NCI-H524 (cell line): ENCODE data around the gene PSMG3.
A peak's percentile ranks its signal among the peaks of the same experiment; 100 is the strongest.

Experiments used
- DNase-seq, 2 experiments: peaks; one replicate each; lab custom pipeline; 2025; lab: John Stamatoyannopoulos, UW

PSMG3 gene

DNA sequence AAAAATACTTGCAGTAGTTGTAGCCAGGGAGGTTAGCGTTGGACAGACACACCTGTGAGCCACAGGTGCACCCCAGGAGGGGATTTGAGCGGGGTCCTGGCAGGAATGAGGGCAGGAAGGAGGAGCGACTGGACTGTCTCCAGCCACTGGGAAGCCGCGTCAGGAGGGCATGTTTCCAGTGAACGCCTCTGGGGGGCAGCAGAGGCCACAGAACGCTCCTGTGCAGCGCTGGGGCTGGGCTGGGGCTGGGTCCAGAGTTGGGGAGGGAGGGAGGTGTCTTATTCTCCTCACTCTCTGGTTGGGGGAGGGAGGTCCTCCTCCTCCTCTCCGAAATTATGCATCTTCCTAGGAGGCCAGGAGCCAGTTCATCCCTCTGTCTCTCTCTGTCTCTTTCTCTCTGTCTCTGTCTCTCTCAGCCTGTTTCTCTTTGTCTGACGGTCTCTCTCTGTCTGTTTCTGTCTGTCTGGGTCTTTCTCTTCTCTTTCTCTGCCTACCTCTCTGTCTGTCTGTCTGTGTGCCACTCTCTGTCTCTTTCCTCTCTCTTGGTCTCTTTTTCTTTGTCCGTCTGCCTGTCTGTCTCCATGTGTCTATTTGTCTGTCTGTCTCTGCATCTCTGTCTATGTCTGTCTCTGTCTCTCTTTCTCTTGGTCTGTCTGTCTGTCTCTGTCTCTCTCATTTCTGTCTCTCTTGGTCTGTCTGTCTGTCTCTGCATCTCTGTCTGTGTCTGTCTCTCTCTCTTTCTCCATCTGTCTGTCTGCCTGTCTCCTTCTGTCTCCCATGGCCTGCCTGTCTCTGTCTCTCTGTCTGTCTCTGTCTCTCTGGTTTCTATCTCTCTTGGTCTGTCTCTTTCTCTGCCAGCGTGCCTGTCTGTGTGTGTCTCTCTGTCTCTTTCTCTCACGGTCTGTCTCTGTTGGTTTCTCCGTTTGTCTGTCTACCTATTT, 9.9 kb upstream of the PSMG3 start:
- peak; percentile 33 to 58 for DNase-seq

DNA sequence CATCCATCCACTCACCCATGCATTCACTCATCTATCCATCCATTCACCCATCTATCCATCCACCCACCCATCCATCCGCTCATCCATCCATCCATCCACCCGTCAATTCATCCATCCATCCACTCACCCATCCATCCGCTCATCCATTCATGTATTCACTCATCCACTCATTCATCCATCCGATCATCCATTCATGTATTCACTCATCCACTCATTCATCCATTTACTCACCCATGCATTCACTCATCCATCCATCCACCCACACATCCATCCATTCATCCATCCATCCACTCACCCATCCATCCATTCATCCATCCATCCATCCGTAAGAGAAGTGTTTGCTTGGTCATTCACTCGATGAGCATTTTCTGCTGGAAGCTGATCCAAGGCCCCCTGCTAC, 8.7 kb upstream of the PSMG3 start:
- DNase-seq = no peak

DNA sequence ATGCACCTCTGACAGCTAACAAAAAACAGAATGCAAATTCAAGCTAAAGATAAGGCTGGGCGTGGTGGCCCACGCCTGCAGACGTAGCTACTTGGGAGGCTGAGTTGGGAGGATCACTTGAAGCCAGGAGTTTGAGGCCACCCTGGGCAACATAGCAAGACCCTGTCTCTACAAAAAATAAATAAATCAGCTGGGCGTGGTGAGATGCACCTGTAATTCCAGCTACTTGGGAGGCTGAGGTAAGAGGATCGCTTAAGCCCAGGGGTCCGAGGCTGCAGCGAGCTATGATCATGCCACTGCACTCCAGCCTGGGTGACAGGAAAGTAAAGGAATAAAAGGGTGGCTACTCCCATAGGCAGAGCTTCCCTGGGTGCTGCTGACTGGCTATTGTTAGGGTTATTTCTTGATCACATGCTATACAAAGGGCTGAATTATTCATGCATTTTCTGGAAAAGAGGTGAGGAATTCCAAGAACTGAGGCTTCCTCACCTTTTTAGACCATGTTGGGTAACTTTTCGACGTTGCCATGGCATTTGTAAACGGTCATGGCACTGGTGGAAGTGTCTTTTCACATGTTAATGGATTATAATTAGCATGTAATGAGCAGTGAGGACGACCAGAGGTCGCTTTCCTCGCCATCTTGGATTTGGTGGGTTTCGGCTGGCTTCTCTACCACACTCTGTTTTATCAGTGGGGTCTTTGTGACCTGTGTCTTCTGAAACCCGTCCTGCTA, 6.9 kb upstream of the PSMG3 start:
- DNase-seq = no peak

DNA sequence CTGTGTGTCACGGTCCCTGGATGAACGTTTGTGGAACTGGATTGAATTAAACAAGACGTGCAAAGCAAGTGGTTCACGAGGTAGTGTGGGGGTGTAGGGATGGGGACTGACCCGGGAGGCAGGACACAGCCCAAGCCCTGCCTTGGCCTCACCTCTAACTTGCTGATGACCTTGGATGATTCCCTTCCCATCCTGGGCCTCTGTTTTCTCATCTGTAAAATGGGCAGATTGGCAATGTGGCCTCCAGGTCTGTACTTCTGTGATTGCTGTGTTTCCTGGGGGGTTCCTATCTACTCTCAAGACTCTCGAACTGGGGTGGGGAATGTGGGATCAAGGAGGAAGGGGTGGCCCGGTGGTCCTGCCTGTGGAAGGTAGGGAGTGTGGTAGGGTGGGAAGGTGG, 6.0 kb upstream of the PSMG3 start:
- DNase-seq = no peak

DNA sequence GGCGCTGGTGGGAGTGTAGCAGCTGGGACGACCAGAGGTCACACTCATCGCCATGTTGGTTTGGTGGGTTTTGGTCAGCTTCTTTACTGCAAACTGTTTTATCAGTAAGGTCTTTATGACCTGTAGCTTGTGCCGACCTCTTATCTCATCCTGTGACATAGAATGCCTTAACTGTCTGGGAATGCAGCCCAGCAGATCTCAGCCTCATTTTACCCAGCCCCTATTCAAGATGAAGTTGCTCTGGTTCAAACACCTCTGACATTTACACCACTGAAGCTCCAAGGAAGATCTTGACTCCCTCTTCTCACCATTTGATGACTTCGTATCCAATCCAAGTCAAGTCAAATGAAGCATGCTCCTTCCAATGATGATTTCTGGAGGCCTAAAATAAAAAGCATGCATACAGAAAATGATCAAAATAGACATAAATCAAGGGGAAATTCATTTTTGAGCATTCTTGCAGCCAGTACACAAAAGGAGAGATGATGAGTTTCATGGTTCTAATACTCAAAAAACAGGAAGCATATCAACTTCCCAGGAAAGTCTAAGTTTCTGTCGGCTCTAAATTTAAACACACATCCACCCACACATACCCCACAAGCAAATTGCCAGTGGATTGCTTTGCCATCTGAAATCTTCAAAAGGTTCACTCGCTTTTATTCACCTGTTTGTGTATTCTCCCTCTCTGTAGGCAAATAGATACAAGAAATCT, 2.4 kb upstream of the PSMG3 start:
- DNase-seq = no peak

DNA sequence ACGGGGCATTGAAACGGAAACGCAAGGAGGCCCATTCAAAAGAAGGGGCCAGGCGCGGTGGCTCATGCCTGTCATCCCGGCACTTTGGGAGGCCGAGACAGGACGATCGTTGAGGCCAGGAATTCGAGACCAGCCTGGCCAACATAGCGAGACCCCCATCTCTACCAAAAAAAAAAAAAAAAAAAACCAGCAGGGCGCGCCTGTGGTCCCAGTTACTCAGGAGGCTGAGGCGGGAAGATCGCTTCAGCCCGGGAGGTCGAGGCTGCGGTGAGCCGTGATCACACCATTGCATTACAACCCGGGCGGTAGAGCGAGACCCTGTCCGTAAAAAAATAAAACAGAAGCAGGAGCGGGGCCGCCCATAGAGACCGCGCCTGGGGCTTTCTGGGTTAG, 396 bp downstream of the PSMG3 start:
- DNase-seq = no peak

DNA sequence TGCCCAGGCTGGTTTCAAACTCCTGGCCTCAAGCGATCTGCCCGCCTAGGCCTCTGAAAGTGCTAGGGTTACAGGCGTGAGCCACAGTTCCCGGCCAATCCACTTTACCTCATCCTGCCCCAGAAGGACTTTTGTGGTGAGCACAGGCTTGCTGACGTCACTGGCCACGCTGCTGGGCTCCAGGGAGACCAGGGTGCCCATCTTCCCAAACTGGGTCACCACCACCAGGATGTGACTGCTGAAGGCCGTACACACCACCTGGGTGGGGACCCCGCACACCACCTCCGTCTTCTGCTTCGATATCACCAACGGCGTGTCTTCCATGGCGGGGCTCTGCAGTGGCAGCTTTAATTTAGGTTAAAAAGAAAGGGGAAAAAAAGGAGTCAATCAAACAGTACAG, 816 bp downstream of the PSMG3 start:
- DNase-seq = no peak

DNA sequence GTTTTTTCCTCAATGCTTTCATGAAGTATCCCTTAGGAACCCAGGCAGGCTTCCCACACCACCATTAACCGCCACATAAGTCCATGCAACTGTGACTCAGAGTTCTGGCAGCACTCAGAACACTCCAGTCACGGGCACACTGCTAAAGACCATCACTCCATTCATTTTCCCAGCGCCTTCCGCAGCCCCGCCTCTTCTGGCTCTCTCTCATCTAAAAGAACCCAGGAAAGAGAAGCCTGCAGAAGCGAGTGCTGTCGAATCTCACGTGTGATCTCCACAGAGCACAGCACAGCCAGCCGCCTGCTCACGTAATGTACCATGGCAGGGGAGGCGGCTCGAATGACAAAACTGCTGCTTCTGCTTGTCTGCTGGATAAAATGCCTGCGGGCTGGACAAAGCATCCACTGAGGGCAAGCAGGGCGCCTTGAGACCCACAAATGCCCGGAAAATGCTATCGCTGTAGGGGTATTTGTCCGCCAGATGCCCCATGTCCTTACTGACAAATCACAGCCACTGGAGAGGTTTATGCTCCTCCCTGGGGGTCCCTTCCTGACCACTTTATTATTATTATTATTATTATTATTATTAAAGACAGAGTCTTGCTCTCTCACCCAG, 1.8 kb downstream of the PSMG3 start:
- no peak for DNase-seq

DNA sequence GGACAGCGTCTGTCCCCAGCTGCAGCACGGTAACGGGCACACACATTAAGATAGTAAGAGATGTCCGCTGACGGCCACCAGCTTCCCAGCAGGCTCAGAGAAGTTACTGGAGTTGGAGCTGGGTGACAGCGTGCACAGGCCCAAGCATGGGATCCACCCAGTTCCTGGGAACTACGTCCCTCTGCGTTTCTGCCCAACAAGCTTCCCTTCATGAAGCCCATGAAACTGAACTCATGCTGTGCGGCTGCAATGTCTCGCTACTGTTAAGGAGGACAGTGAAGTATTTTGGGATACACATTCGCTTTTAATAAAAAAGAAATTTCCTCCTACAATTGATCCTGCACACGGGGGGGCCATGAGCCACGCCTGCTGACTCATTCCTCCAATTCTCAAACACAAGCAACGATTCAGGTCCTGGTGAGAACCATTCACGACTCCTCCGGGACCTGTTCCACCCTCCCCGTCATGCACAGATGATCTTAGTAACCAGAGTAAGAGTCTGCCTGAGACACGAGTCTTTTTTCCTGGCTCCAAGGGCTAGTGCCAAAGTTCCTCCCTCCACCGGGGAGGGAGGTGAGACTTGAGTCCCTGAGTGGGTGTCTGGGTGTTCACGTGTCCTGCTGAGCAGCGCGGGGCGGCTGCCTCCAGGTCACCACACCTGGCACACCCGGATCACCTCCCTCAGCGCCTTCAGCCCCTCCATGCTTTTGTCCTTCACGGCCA, 2.6 kb downstream of the PSMG3 start:
- DNase-seq = no peak

DNA sequence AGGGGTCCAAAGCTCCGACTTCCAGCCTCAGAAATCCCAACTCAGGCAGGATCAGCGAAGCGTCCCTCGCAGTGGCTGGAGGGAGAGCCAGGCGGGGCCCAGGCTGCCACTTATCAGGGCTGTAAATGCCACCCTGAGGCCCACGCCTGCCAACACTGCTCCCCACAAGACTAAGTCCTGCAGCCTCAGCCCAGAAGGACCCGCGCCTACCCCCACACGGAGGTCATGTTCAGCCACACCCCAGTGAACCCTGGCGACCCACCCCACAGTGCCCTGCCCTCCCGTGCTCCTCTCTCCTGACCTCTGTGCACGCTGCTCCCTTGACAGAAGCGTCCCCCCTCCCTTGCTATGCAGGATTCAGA, 3.2 kb downstream of the PSMG3 start:
- no peak for DNase-seq

DNA sequence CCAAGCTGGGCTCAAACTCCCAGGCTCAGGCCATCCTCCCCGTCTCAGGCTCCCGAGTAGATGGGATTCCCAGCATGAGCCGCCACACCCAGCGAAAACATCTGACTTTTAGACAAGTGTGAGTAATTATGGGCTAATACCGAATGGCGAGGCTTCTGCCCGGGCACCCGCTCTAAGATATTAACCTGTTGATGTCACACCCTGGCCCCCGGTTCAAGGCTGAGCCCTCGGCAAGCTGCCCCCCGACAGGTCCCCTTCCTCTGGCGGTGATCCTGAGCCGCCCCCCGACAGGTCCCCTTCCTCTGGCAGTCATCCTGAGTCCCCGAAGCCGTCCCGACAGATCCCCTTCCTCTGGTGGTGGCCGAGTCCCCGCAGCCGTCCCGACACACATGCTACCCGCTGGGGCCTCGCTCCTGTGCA, 5.2 kb downstream of the PSMG3 start:
- DNase-seq = no peak

DNA sequence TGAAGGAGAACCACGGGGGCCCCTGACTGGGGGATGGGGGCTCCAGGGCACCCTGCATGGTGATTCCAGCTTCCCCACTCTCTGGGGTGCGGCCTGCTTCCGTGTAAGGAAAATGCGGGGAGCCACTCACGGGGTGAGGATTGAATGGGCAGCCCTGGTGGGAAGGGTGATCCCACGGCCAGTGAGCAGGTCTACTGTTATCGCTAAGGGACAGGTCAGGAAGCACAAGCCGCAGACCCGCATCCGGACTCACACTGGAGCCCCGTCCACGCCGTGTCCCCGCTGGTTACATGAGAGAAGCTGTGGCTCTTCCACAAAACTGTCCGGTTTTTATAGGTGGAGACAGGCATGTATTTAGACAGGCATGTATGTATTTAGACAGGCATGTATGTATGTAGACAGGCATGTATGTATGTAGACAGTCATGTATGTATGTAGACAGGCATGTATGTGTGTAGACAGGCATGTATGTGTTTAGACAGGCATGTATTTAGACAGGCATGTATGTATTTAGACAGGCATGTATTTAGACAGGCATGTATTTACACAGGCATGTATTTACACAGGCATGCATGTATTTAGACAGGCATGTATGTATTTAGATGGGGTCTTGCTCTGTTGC, 5.7 kb downstream of the PSMG3 start:
- DNase-seq = no peak

DNA sequence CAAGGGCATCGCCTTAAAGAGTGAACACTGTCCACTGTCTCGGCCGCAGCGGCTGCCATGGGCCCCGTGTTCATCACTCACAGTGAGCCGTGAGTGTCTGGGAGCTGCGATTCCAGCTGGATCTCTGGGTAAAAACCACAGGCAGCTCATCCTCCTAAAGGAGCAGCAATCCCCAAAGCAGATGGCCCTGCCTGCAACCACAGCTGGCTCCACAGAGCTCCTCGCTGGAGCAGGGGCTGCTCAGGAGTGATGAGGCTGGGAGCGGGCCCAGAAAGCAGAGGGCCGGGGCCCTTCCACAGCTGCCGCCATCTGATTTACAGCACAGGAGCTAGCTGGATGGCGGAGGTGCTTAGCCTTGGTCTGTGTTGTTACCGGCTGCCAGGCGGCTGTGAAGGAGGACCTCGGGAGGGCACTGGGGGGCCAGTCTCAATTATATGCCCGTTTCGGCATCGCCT, 7.2 kb downstream of the PSMG3 start:
- peak; percentile 73 to 91 for DNase-seq

DNA sequence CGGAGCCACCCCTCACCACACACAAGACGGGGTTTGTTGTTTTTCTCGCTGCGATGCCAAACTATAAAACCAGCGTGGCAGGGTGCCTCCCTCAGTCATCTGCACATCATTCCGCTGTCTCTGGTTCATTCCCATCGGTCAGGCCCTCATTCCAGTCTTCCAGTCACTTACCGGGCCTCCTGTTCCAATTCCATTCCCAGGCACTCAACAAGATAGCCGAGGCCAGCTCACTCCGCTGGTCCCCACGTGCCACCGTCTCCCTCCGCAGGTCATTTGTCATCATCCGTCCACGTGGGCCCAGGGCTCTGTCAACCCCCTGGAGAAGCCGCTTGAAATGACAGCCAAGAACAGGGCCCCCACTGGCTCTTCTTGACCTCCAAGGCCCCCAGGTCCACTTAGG, 7.7 kb downstream of the PSMG3 start:
- DNase-seq = peak; percentile 23 to 59

DNA sequence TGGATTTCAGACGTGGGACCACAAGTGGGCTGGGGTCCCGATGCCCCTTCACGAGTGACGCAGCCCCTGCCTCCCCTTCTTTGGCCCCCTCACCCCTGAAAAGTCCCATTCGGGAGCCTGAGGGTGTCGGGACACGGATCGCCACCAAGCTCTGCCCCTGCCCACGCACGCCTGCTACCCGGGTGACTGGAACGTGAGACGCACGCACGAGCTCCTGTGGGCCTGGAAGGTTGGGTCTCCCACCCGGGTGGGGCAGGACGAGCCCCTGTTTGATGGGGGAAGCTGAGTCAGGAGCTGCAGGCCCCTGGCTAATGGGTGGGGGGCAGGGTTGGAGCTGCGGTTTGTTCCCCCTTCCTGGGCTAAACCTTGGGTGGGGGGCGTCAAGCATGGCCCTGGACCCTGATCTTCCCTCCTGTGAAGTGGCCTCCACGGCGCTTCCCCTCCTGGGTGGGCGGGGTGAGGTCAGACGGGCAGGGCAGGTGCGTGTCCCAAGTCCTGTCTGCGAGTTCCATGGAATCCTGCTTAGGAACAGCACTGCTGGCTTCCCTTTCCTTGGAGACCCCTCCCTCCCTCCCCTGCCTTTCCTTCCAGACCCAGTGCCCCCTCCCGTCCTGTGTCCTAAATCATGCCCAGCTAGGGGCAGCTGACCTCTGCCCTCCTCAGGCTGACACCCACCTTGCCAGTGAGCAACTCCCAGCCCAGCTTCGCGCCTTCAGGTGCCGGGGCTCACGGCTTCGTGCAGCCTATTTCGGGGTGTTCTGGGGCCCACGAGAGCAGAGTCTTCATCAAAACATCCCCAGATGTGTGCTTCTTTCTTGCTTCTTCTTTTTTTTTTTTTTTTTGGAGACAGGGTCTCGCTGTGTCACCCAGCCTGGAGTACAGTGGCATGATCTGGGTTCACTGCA, 8.5 kb downstream of the PSMG3 start:
- DNase-seq = no peak

DNA sequence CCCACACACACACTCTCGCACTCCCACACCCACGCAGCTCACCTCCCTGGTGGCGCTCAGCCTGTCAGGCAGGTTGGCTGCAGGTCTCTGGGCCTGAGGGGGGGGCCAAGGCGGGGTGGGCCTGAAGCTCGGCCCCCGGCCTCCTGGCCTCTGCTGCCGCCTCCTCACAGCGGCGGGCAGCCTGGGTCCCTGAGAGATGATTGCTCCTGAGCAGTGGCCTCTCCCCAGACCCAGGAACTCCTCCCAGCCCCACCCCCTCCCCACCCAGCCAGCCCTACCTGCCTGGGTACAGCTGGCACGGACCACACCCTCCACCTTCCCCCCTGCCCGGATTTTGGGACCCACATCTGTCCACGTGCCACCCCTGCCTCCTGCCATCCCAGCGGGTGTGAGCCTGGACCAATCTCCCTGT, 9.2 kb downstream of the PSMG3 start:
- no peak for DNase-seq

DNA sequence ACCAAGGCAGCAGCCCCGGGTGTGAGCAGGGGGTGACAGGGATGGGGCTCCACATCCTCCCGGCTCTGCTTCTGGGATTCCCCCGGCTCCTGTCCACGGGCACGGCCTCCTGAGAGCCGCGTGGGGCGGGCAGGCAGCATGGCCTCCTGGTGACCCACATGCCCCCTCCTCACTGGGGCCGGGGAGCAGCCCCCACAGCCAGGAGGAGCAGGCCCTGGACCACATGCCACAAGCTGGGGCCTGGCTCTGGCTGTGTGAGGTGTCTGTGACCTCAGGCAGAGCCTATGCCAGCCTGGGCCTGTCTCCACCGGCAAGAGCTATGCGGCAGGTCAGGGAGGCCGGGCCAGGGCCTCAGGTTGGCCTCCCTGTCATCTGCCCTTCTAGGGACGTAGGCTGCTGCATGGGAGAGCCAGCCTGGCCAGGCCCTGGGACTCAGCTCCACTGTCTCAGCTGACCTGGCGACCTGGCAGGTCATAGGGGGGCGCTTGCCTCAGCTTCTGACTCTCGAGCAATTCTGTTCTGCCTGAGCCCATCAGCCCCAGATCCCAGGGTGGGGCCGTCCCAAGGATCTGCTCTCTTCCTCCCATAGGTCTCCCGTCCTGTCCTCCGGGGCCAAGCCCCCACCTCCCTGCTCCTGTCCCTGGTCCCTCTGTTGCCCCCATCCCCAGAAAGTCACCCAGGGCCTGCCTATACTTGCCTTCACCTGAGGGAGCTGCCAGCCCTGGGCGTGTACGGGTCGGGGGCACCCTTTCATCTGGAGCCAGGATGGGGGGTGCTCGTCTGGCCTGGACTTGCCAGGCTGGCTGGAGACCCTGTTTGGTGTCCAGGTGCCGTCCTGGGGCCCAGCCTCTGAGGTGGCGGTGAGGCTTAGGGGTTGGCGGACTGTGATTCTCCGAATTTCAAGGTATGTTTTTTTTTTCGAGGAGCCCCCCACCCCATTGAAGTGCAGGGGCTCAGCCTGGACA, 9.9 kb downstream of the PSMG3 start:
- DNase-seq = no peak

DNA sequence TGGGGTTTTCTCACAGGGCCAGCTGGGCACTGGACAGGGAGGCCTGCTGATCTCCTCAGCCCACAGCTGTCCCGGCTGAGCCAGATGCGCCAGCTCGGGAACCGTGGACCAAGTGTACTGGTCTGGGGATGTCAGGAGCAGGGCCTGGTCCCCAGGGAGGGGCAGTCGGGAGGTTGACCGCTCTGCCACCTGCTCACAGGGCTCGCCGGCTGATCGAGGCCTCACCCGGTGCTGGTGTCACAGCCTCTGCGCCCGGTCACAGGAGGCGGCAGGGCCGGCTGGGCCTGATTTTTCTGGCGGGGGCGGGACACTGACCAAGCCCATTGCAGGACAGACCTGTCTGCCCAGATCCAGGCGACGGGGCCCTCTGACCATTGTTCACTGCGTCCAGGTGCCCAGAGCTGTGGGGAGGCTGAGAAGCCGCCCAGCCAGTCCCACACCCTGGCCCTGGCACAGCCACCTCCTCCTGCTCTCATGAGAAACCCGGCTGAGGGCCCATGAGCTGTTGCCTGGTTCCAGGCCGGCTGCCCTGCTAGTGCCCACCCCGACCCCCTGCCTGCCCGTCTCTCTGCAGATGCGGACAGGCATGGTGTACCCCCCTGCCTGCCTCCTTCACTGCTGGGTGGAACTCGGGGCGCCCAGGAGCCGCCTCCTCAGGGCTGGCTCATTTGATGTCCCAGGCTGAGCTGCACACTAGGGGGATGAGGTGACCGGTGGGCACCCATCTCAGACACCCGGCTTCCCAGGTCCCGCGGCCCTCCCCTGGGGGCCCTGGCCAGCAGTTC, 10.8 kb downstream of the PSMG3 start:
- DNase-seq = no peak
